K562 (cell line): ENCODE results near the gene PITRM1. TPM values are rescaled to one million over a fixed set of nuclear protein-coding genes. Genes with fewer than 3 reads are reported as not detected.

Source experiments
- ATAC-seq: fragments of 200-7000 bp; cut with Tn5 transposase; 3 replicates; pipeline ENCODE4 v1.9.1; 2020; ENCODE audit warnings: moderate library complexity
- BruUV-seq: library from RNA; stranded (reverse); fragments of 400-500 nt; replicated peaks from 2 replicates; lab custom pipeline; 2021; lab: Mats Ljungman, UMichigan
- CTCF ChIA-PET: fragments of 300-600 bp; formaldehyde crosslinking; extraction: SDS; loops from one replicate; lab custom pipeline; 2021; ENCODE audit warnings: low intra/inter-chr PET ratio; lab: Yijun Ruan, JAX
- POLR2A ChIA-PET: fragments of 300-600, 350-650 bp; sonication (Branson Sonifier 250); formaldehyde crosslinking; extraction: SDS; loops from one replicate; lab custom pipeline; 2021; ENCODE audit warnings: antibody characterized with exemption, inconsistent platforms; lab: Yijun Ruan, JAX
- DNase-seq, 4 experiments: peaks; one replicate each; pipeline versions ENCODE4 v3.0.0 to v3.0.0-alpha.2; 2011 to 2018; ENCODE audit warnings: low spot score in 3 of 4, mixed read lengths in 3 of 4; ENCODE audit errors: extremely low read depth in 1 of 4
- FAIRE-seq: peaks from 2 replicates; lab custom pipeline; 2011; peaks lifted over from hg19 to GRCh38; lab: Jason Lieb, UNC
- H2AFZ ChIP-seq: 2 replicates; pipeline ENCODE4 v1.6.0; 2011; ENCODE audit warnings: low read depth, low read length, control low read depth, inconsistent platforms
- H3K27ac ChIP-seq: fragments of 200-600 bp; 3 replicates; pipeline ENCODE4 v1.8.0; 2011; ENCODE audit warnings: low read depth, mild to moderate bottlenecking, control low read depth, inconsistent platforms, low read length, moderate library complexity, mixed read lengths; ENCODE audit errors: extremely low read depth
- H3K27me3 ChIP-seq, 2 experiments: fragments of 300-600 bp in 1 of 2; 2 replicates in 1 of 2; 3 replicates in 1 of 2; pipeline versions ENCODE4 v1.6.0 to v1.8.0; 2011; ENCODE audit warnings: inconsistent platforms in 2 of 2, low read length in 2 of 2, mild to moderate bottlenecking in 1 of 2, mixed read lengths in 1 of 2, moderate library complexity in 1 of 2; ENCODE audit not compliant: control insufficient read depth in 2 of 2, insufficient read depth in 2 of 2
- H3K36me3 ChIP-seq: fragments of 300-600 bp; 3 replicates; pipeline ENCODE4 v1.8.0; 2011; ENCODE audit warnings: mild to moderate bottlenecking, low read length, inconsistent platforms; ENCODE audit not compliant: control insufficient read depth, insufficient read depth
- H3K4me1 ChIP-seq, 2 experiments: fragments of 200-600 bp in 1 of 2; replicated peaks in 1 of 2; 2 replicates in 1 of 2; 3 replicates in 1 of 2; pipeline versions ENCODE4 v1.5.1 to v1.8.0; 2011; ENCODE audit warnings: inconsistent platforms in 2 of 2, low read length in 2 of 2, mild to moderate bottlenecking in 1 of 2, mixed read lengths in 1 of 2, moderate library complexity in 1 of 2; ENCODE audit not compliant: control insufficient read depth in 2 of 2, insufficient read depth in 2 of 2
- H3K4me2 ChIP-seq: 2 replicates; pipeline ENCODE4 v1.6.1; 2011; ENCODE audit warnings: low read length, control low read depth, inconsistent platforms, mixed read lengths; ENCODE audit not compliant: insufficient read depth
- H3K4me3 ChIP-seq: fragments of 200-600 bp; sonication (generic), shearing (Covaris generic); 2 replicates; pipeline ENCODE4 v1.5.1; 2016; ENCODE audit warnings: control low read depth, inconsistent platforms
- H3K79me2 ChIP-seq: fragments of 200-600 bp; 3 replicates; pipeline ENCODE4 v1.8.0; 2011; ENCODE audit warnings: low read length, inconsistent platforms; ENCODE audit not compliant: control insufficient read depth, insufficient read depth
- H3K9ac ChIP-seq, 2 experiments: 2 replicates each; pipeline versions ENCODE4 v1.6.0 to v1.6.1; 2011; ENCODE audit warnings: low read depth in 2 of 2, low read length in 2 of 2, control low read depth in 1 of 2, inconsistent platforms in 1 of 2, mild to moderate bottlenecking in 1 of 2, mixed read lengths in 1 of 2; ENCODE audit not compliant: insufficient read depth in 1 of 2
- H3K9me1 ChIP-seq: one replicate; pipeline ENCODE4 v1.6.0; 2011; ENCODE audit warnings: inconsistent platforms, mild to moderate bottlenecking, low read length, moderate library complexity; ENCODE audit not compliant: control insufficient read depth, insufficient read depth
- H3K9me3 ChIP-seq: replicated peaks from 2 replicates; pipeline ENCODE4 v1.5.1; 2011; ENCODE audit warnings: low read depth, low read length, inconsistent platforms; ENCODE audit not compliant: control insufficient read depth, insufficient read depth
- H4K20me1 ChIP-seq: replicated peaks from 2 replicates; pipeline ENCODE4 v1.6.1; 2011; ENCODE audit warnings: low read length, inconsistent platforms, mixed read lengths; ENCODE audit not compliant: control insufficient read depth, insufficient read depth
- ESRRB ChIP-seq: fragments of 250-450 bp; sonication (Bioruptor Pico); IDR thresholded peaks from 2 replicates; pipeline ENCODE4 v1.5.0; 2020; ENCODE audit warnings: mild to moderate bottlenecking, moderate library complexity, borderline replicate concordance
- FOXM1 ChIP-seq, 2 experiments: fragments of 450-650 bp in 1 of 2; sonication (generic) in 1 of 2; formaldehyde crosslinking in 1 of 2; IDR thresholded peaks; 2 replicates each; pipeline versions ENCODE4 v1.6.1 to v1.9.0; 2017 to 2022; ENCODE audit warnings: low read depth in 2 of 2, mild to moderate bottlenecking in 2 of 2, missing genetic modification reagents in 1 of 2, moderate library complexity in 1 of 2
- HDAC6 ChIP-seq: IDR thresholded peaks from 2 replicates; pipeline ENCODE4 v1.6.1; 2012; ENCODE audit warnings: low read depth, mild to moderate bottlenecking, control low read depth, inconsistent platforms, low read length, moderate library complexity
- HINFP ChIP-seq: fragments of 450-650 bp; conservative IDR thresholded peaks from 2 replicates; pipeline ENCODE4 v1.6.1; 2016; ENCODE audit warnings: missing genetic modification characterization, low read depth, mild to moderate bottlenecking, control low read depth, missing compliant biosample characterization
- KLF1 ChIP-seq: fragments of 450-650 bp; IDR thresholded peaks from 2 replicates; pipeline ENCODE4 v1.6.1; 2016; ENCODE audit warnings: missing genetic modification characterization, missing compliant biosample characterization
- NELFE ChIP-seq: IDR thresholded peaks from 2 replicates; pipeline ENCODE4 v1.6.1; 2011; ENCODE audit warnings: mild to moderate bottlenecking; ENCODE audit not compliant: insufficient read depth, insufficient read length
- PRMT5 ChIP-seq: sonication (generic); formaldehyde crosslinking; IDR thresholded peaks from 2 replicates; pipeline ENCODE4 v1.5.0; 2020; ENCODE audit warnings: missing genetic modification reagents
- PTTG1 ChIP-seq: fragments of 450-650 bp; IDR thresholded peaks from 2 replicates; pipeline ENCODE4 v1.6.1; 2016; ENCODE audit warnings: low read depth, mild to moderate bottlenecking, missing genetic modification characterization, missing compliant biosample characterization
- SFPQ ChIP-seq: fragments of 200-400 bp; formaldehyde crosslinking; IDR thresholded peaks from 2 replicates; pipeline ENCODE4 v1.6.1; 2017; ENCODE audit warnings: mild to moderate bottlenecking, low read depth, low read length, moderate library complexity
- TEAD4 ChIP-seq, 2 experiments: sonication (generic) in 1 of 2; formaldehyde crosslinking in 1 of 2; IDR thresholded peaks; 2 replicates each; pipeline versions ENCODE4 v1.6.1 to v1.8.0; 2012 to 2022; ENCODE audit warnings: borderline replicate concordance in 1 of 2, inconsistent platforms in 1 of 2, low read length in 1 of 2, mild to moderate bottlenecking in 1 of 2, missing genetic modification reagents in 1 of 2
- TFE3 ChIP-seq: fragments of 450-650 bp; formaldehyde crosslinking; IDR thresholded peaks from 2 replicates; pipeline ENCODE4 v1.4.0; 2020; ENCODE audit warnings: mild to moderate bottlenecking, mixed read lengths
- XRCC3 ChIP-seq: fragments of 450-650 bp; IDR thresholded peaks from 2 replicates; pipeline ENCODE4 v1.6.1; 2017; ENCODE audit warnings: mild to moderate bottlenecking, moderate library complexity
- ZNF143 ChIP-seq: sonication (generic); formaldehyde crosslinking; IDR thresholded peaks from 2 replicates; pipeline ENCODE4 v1.9.0; 2022; ENCODE audit warnings: mild to moderate bottlenecking, missing genetic modification reagents
- ZNF174 ChIP-seq: fragments of 250-450 bp; sonication (Bioruptor Pico); IDR thresholded peaks from 2 replicates; pipeline ENCODE4 v1.4.0; 2020; ENCODE audit warnings: mild to moderate bottlenecking
- ZNF311 ChIP-seq: fragments of 250-450 bp; sonication (Bioruptor Pico); IDR thresholded peaks from 2 replicates; pipeline ENCODE4 v1.4.0; 2020; ENCODE audit warnings: mild to moderate bottlenecking, moderate library complexity
- ZNF589 ChIP-seq: fragments of 200-800 bp; sonication (Bioruptor generic); IDR thresholded peaks from 2 replicates; pipeline ENCODE4 v1.6.1; 2016; ENCODE audit warnings: low read depth, missing genetic modification characterization, missing compliant biosample characterization
- ZNF766 ChIP-seq: fragments of 200-800 bp; sonication (Bioruptor generic); conservative IDR thresholded peaks from 2 replicates; pipeline ENCODE4 v1.6.1; 2016; ENCODE audit warnings: missing genetic modification characterization, missing compliant biosample characterization
- WGBS: fragments of 100-300 bp; shearing (Covaris generic); methylation state at CpG from one replicate; pipeline ENCODE4 v1.1.6; 2016; ENCODE audit warnings: low coverage, mixed read lengths; ENCODE audit not compliant: insufficient coverage; ENCODE audit errors: missing lambda C conversion rate; 5-methylcytosine and 5-hydroxymethylcytosine counted together
- in situ Hi-C: fragments of 300-500 bp; cut with MboI; formaldehyde crosslinking; loops from 4 replicates; pipeline ENCODE4 v1.15.0; 2018; ENCODE audit warnings: inconsistent platforms, mixed read lengths
- intact Hi-C: fragments of 100-400 bp; cut with micrococcal nuclease; formaldehyde crosslinking; loops from 2 replicates; pipeline ENCODE4 v1.14.2; 2022
- polyA plus RNA-seq, 8 experiments: library from polyadenylated mRNA; depleted of rRNA in 4 of 8; stranded (reverse) in 5 of 8; unstranded in 3 of 8; fragments of >200 nt; fragmentation: Nextera tagmentation in 2 of 8; fragmentation: Illumina TruSeq in 1 of 8; extraction: Ambion mirVana in 2 of 8; extraction: Trizol in 1 of 8; gene quantifications; 2 replicates each; pipeline versions ENCODE4 v1.2.1 to v1.2.3, GENCODE V29; 2011 to 2014; ENCODE audit warnings: inconsistent platforms in 1 of 8, missing spikeins in 1 of 8
- total RNA-seq, 7 experiments: library from RNA; depleted of rRNA in 6 of 7; stranded (reverse); fragments of >200 nt in 6 of 7; fragmentation: Illumina TruSeq in 2 of 7; extraction: Trizol in 2 of 7; gene quantifications; 2 replicates each; pipeline versions ENCODE4 v1.2.1 to v1.2.3, GENCODE V29; 2011 to 2021; ENCODE audit warnings: low replicate concordance in 1 of 7

Gene PITRM1
- total and polyA plus RNA-seq, 9 of the 15 experiments (the other 6 are each of a cell fraction or from before 2014, with no cell fraction given) = 21.1 to 70.4 (median 39.7) TPM

- Histone ChIP-seq H3K4me2 (peak overlapping the region; percentile 71), H3K4me3 (peak overlapping the region; percentile 24), H3K9me1 (peaks cover 4% of the 10 kb centered on the region), H3K9ac (peak overlapping the region in 1 of 2 experiments; percentile 89; a peak in 3 of 4 replicates), H2AFZ (peak overlapping the region; percentile 28; the same call in 1 of the 2 replicates), H3K27ac (peak overlapping the region; percentile 97), H3K27me3 (no peaks in the 10 kb centered on the region), H3K4me1 (peaks cover 41 to 43% of the 10 kb centered on the region in 2 experiments), H3K79me2 (peaks cover 88% of the 10 kb centered on the region), H3K36me3 (peaks cover 71% of the 10 kb centered on the region), H4K20me1 (no peaks in the 10 kb centered on the region), H3K9me3 (0 out of 2 replicates have a peak, but pooled peaks cover 3% of the 10 kb centered on the region)
- FAIRE-seq (peak; percentile 77), ATAC-seq (peak; percentile 19), DNase-seq (peak in 2 of 4 experiments; percentile 33 to 47)
- CTCF ChIA-PET = no interaction called here
- no TSS peak for BruUV-seq
- POLR2A ChIA-PET = interaction anchor here (0.6 to 2.2 kb wide), 14 partner anchors 7 to 78 kb away, joined by 3 to 12 read pairs (median 4); partner anchors contain the start of gene PITRM1
- in situ Hi-C loops (no loop called here), intact Hi-C loops (loop anchor here (2.0 kb wide), 1 partner anchor 26 kb away; no protein-coding TSS in a partner anchor)
- WGBS = 20% methylated on average over 5 of the region's 5 CpGs
- TF ChIP-seq ZNF766 (CRISPR knock-in tag) = no peak
- no peak for TF ChIP-seq TFE3 (CRISPR knock-in tag)
- no peak for TF ChIP-seq ZNF311
- TF ChIP-seq ZNF589 (CRISPR knock-in tag) = no peak
- no peak for TF ChIP-seq FOXM1 (IDR thresholded peaks at IDR 0.05; ENCODE audit: low read depth)
- no peak for TF ChIP-seq FOXM1 (CRISPR knock-in tag; IDR thresholded peaks at IDR 0.05; ENCODE audit: low read depth)
- no peak for TF ChIP-seq NELFE
- TF ChIP-seq PTTG1 (tag) = no peak
- no peak for TF ChIP-seq SFPQ
- no peak for TF ChIP-seq ESRRB (CRISPR knock-in tag)
- no peak for TF ChIP-seq XRCC3
- no peak for TF ChIP-seq PRMT5 (CRISPR knock-in tag)
- no peak for TF ChIP-seq ZNF143 (CRISPR knock-in tag)
- peak; percentile 70 for TF ChIP-seq TEAD4 (IDR thresholded peaks at IDR 0.05; ENCODE audit: low read length)
- TF ChIP-seq TEAD4 (CRISPR knock-in tag; IDR thresholded peaks at IDR 0.05; ENCODE audit: borderline replicate concordance) = no peak
- no peak for TF ChIP-seq KLF1 (tag)
- TF ChIP-seq ZNF174 (CRISPR knock-in tag) = no peak
- no peak for TF ChIP-seq HINFP (tag)
- no peak for TF ChIP-seq HDAC6
These were observed 78.0 kb downstream of the PITRM1 start for GRCh38 chr10:3094609-3095036.
